HEK293 (cell line): ENCODE measurements around the gene NOSIP.

Experiments used
- CTCF ChIP-seq: fragments of 450-650 bp; formaldehyde crosslinking; IDR thresholded peaks from 2 replicates; pipeline ENCODE4 v1.5.1; 2016; ENCODE audit warnings: missing biosample characterization, missing genetic modification characterization
- ELK4 ChIP-seq: IDR thresholded peaks from 2 replicates; pipeline ENCODE4 v1.6.1; 2011; ENCODE audit warnings: mild to moderate bottlenecking, low read depth, low read length, borderline replicate concordance
- MZF1 ChIP-seq: fragments of 450-650 bp; formaldehyde crosslinking; IDR thresholded peaks from 2 replicates; pipeline ENCODE4 v1.5.1; 2017; ENCODE audit warnings: missing biosample characterization, missing genetic modification characterization, borderline replicate concordance
- PATZ1 ChIP-seq: fragments of 450-650 bp; formaldehyde crosslinking; IDR thresholded peaks from 2 replicates; pipeline ENCODE4 v1.5.1; 2016; ENCODE audit warnings: missing biosample characterization, missing genetic modification characterization
- RBAK ChIP-seq: fragments of 450-650 bp; formaldehyde crosslinking; IDR thresholded peaks from 2 replicates; pipeline ENCODE4 v1.5.1; 2016; ENCODE audit warnings: missing biosample characterization, missing genetic modification characterization
- REST ChIP-seq: fragments of 450-650 bp; formaldehyde crosslinking; IDR thresholded peaks from 2 replicates; pipeline ENCODE4 v1.5.1; 2016; ENCODE audit warnings: missing biosample characterization, missing genetic modification characterization
- ZNF121 ChIP-seq: fragments of 450-650 bp; formaldehyde crosslinking; IDR thresholded peaks from 2 replicates; pipeline ENCODE4 v1.5.1; 2016; ENCODE audit warnings: missing biosample characterization, missing genetic modification characterization
- ZNF266 ChIP-seq: fragments of 450-650 bp; formaldehyde crosslinking; IDR thresholded peaks from 2 replicates; pipeline ENCODE4 v1.5.1; 2016; ENCODE audit warnings: missing biosample characterization, missing genetic modification characterization, low read depth
- ZNF501 ChIP-seq: fragments of 450-650 bp; formaldehyde crosslinking; IDR thresholded peaks from 2 replicates; pipeline ENCODE4 v1.5.1; 2016; ENCODE audit warnings: missing biosample characterization, missing genetic modification characterization
- ZNF792 ChIP-seq: fragments of 450-650 bp; formaldehyde crosslinking; IDR thresholded peaks from 2 replicates; pipeline ENCODE4 v1.5.1; 2016; ENCODE audit warnings: missing biosample characterization, missing genetic modification characterization
- ZSCAN4 ChIP-seq: fragments of 450-650 bp; formaldehyde crosslinking; IDR thresholded peaks from 2 replicates; pipeline ENCODE4 v1.5.1; 2017; ENCODE audit warnings: missing biosample characterization, missing genetic modification characterization
- TF ChIP-seq, protein P1 (sequence below): fragments of 450-650 bp; formaldehyde crosslinking; IDR thresholded peaks from 2 replicates; pipeline ENCODE4 v1.5.1; 2016; ENCODE audit warnings: missing biosample characterization, missing genetic modification characterization

DNA sequence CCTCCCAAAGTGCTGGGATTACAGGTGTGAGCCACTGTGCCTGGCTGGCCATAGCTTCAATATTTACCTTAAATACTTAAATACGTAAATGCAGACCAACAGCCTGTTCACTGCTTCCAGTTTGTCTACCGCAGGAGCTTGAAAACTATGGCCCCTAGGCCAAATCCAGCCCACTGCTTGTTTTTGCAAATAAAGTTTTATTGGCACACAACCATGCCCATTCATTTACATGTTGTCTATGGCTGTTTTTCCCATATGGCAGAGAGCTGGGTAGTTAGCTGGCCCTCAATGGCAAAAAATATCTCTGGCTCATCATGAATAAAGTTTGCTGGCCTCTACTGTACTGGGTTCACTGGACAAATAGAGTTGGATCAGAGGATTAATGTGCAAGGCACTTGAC is 22.4 kb upstream of the NOSIP start:
- TF ChIP-seq ZNF121 (tag by site-specific recombination) (no peak), PATZ1 (tag by site-specific recombination) (no peak), RBAK (tag by site-specific recombination) (no peak), ZNF266 (no peak), MZF1 (tag by site-specific recombination) (no peak), ZNF501 (no peak), ZNF792 (no peak), REST (tag by site-specific recombination) (no peak), CTCF (tag by site-specific recombination) (no peak), ZSCAN4 (tag by site-specific recombination) (no peak), ELK4 (no peak)
- TF ChIP-seq, protein P1, sequence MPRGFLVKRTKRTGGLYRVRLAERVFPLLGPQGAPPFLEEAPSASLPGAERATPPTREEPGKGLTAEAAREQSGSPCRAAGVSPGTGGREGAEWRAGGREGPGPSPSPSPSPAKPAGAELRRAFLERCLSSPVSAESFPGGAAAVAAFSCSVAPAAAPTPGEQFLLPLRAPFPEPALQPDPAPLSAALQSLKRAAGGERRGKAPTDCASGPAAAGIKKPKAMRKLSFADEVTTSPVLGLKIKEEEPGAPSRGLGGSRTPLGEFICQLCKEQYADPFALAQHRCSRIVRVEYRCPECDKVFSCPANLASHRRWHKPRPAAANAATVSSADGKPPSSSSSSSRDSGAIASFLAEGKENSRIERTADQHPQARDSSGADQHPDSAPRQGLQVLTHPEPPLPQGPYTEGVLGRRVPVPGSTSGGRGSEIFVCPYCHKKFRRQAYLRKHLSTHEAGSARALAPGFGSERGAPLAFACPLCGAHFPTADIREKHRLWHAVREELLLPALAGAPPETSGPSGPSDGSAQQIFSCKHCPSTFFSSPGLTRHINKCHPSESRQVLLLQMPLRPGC, result no peak
